HEK293 (cell line): ENCODE data around the gene DNAH12.

Source experiments
- ATF2 ChIP-seq: fragments of 450-650 bp; formaldehyde crosslinking; IDR thresholded peaks from 2 replicates; pipeline ENCODE4 v1.5.1; 2016; ENCODE audit warnings: missing biosample characterization, missing genetic modification characterization, low read depth
- CTCF ChIP-seq: fragments of 450-650 bp; formaldehyde crosslinking; IDR thresholded peaks from 2 replicates; pipeline ENCODE4 v1.5.1; 2016; ENCODE audit warnings: missing biosample characterization, missing genetic modification characterization
- MYNN ChIP-seq: fragments of 450-650 bp; formaldehyde crosslinking; IDR thresholded peaks from 2 replicates; pipeline ENCODE4 v1.5.1; 2016; ENCODE audit warnings: missing biosample characterization, missing genetic modification characterization, borderline replicate concordance
- REPIN1 ChIP-seq: fragments of 450-650 bp; formaldehyde crosslinking; IDR thresholded peaks from 2 replicates; pipeline ENCODE4 v1.5.1; 2017; ENCODE audit warnings: missing biosample characterization, missing genetic modification characterization, low read depth
- TCF7L2 ChIP-seq: IDR thresholded peaks from 2 replicates; pipeline ENCODE4 v1.6.1; 2011; ENCODE audit warnings: low read depth, mild to moderate bottlenecking, inconsistent platforms, low read length, moderate library complexity, borderline replicate concordance
- YY1 ChIP-seq: fragments of 450-650 bp; formaldehyde crosslinking; IDR thresholded peaks from 2 replicates; pipeline ENCODE4 v1.5.1; 2018; ENCODE audit warnings: missing biosample characterization, missing genetic modification characterization
- ZNF16 ChIP-seq: fragments of 450-650 bp; formaldehyde crosslinking; IDR thresholded peaks from 2 replicates; pipeline ENCODE4 v1.5.1; 2016; ENCODE audit warnings: low read depth, missing biosample characterization, missing genetic modification characterization
- ZNF169 ChIP-seq: fragments of 450-650 bp; formaldehyde crosslinking; IDR thresholded peaks from 2 replicates; pipeline ENCODE4 v1.5.1; 2016; ENCODE audit warnings: missing biosample characterization, missing genetic modification characterization
- ZNF18 ChIP-seq: fragments of 450-650 bp; formaldehyde crosslinking; IDR thresholded peaks from 2 replicates; pipeline ENCODE4 v1.5.1; 2016; ENCODE audit warnings: missing biosample characterization, missing genetic modification characterization
- ZNF398 ChIP-seq: fragments of 450-650 bp; formaldehyde crosslinking; IDR thresholded peaks from 2 replicates; pipeline ENCODE4 v1.5.1; 2017; ENCODE audit warnings: missing biosample characterization, missing genetic modification characterization
- ZNF529 ChIP-seq: fragments of 450-650 bp; formaldehyde crosslinking; IDR thresholded peaks from 2 replicates; pipeline ENCODE4 v1.5.1; 2017; ENCODE audit warnings: missing genetic modification characterization, missing biosample characterization; ENCODE audit not compliant: insufficient replicate concordance
- ZNF654 ChIP-seq: fragments of 450-650 bp; formaldehyde crosslinking; IDR thresholded peaks from 2 replicates; pipeline ENCODE4 v1.5.1; 2016; ENCODE audit warnings: low read depth, missing biosample characterization, missing genetic modification characterization

GRCh38 chr3:57383838-57384237, 160.3 kb downstream of the DNAH12 start:
- TF ChIP-seq ZNF16 (no peak), ZNF398 (no peak), CTCF (no peak), ZNF169 (tag by site-specific recombination) (no peak), ZNF18 (tag by site-specific recombination) (no peak), REPIN1 (tag by site-specific recombination) (no peak), ATF2 (tag by site-specific recombination) (no peak), ZNF654 (tag by site-specific recombination) (no peak), ZNF529 (tag by site-specific recombination) (no peak), TCF7L2 (no peak), MYNN (tag by site-specific recombination) (no peak), YY1 (tag by site-specific recombination) (no peak)
